ENCODE measurements around the gene SIRPB2.

DNA sequence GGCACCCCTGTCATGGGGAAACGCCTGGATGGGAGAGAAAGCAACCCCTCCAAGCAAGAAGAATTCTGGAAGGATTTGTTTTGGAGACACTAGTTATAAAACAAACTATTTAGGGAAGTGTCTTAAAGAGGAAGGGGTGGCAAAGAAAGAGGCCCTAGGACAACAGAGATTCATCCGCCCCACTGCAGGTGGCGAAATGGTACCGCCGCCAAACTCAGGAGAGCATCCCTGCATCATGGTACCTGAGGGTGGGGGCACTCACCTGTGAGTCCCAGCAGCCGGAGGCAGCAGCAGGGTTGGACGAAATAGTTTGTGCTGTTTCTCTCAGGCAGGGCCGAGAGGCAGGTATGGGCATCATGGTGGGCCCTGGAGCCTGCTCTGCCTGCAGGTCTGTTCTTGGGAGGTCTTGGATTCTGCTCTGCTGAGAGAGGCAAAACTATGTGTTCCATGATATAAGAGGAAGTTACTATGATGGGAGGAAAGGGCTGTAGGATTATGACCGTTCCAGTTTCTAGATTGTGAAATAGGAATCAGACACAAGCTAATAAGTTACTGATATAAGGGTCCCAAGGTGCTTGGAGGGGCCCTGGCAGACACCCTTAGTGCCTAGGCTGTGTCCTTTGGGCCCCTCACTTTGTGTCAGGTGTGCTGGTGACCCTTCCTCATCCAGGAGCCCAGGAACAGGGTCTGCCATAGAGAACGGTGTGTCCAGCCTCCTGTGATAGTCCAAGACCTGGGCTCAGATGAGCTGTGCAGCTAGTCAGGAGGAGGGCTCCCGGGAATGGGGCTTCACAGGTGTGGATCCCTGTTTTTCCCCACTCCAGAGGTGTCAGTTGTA is 45.9 kb upstream of the SIRPB2 start:
- TF ChIP-seq EZH2 (IDR thresholded peaks at IDR 0.05; ENCODE audit: borderline replicate concordance, low read depth, low read length, severe bottlenecking) = no peak
- TF ChIP-seq POLR2AphosphoS5 (IDR thresholded peaks at IDR 0.05; ENCODE audit: insufficient read depth, low read depth, low read length) = no peak
- TF ChIP-seq, protein P1, sequence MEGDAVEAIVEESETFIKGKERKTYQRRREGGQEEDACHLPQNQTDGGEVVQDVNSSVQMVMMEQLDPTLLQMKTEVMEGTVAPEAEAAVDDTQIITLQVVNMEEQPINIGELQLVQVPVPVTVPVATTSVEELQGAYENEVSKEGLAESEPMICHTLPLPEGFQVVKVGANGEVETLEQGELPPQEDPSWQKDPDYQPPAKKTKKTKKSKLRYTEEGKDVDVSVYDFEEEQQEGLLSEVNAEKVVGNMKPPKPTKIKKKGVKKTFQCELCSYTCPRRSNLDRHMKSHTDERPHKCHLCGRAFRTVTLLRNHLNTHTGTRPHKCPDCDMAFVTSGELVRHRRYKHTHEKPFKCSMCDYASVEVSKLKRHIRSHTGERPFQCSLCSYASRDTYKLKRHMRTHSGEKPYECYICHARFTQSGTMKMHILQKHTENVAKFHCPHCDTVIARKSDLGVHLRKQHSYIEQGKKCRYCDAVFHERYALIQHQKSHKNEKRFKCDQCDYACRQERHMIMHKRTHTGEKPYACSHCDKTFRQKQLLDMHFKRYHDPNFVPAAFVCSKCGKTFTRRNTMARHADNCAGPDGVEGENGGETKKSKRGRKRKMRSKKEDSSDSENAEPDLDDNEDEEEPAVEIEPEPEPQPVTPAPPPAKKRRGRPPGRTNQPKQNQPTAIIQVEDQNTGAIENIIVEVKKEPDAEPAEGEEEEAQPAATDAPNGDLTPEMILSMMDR (IDR thresholded peaks at IDR 0.05; ENCODE audit: extremely low read depth in 1 of 2, insufficient read depth in 1 of 2, low read depth in 1 of 2, low read length in 2 of 2) = no peak

Measured in endothelial cell of umbilical vein (primary cell).